Measurements from ENCODE around the gene PSMB4.
A peak's percentile ranks its signal among the peaks of the same experiment; 100 is the strongest.

PSMB4 gene

DNA sequence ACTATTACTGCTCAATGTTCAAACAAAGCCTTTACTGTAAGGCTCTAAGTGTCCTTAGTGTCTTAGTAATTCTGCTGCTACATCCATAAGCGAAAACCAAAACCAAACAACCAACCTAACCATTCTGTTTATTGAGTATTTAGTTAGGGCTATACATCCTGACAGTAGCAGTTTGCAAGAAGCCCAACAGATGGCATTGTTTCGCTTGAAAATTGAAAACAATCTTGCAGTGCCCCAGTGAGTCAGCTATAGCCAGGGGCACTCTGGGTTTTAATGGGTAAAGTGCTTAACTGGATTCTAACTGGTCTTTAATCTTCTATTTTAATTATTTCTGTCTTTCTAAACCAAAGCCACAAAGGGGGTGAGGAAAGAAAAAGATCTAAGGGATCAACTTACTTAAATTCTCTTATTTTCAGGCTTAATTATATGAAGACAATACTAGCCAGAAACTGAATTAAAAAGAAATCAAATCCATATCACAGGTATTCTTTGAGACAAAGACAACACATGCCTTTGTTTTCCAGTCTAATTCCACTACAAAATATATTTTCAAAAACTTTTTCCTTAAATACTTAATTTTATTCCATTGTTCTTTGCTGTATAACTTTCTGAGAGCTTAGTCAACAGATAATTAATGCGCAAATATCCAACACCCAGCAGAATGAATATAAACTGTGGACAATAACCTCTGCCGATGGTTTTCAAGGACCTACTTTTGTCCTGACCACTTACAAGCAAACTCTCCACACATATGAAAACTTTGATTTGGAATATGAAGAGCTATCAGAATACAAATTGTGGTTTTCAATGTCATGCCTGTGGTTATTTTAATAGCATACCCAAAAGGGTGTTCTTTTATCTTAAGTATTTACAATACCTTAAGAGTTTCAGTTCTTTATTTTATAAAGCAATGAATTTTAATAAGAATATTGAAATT, 44.7 kb downstream of the PSMB4 start:
- peak; percentile 40 for DNase-seq

DNA sequence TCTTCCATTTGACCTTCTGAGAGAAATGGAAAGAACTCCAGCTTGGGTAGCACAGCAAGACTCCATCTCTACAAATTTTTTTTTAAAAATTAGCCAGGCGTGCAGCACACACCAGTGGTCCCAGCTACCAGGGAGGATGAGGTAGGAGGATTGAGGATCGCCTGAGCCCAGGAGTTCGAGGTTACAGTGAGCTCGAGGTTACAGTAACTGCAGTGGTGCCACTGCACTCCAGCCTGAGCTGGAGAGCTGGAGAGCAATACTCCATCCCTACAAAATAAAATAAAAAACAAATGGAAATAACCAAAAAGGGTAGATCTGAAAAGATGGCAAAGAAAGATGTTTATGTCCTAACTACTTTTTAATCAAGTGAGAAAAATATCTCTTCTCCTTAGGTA, 45.4 kb downstream of the PSMB4 start:
- no peak for DNase-seq

DNA sequence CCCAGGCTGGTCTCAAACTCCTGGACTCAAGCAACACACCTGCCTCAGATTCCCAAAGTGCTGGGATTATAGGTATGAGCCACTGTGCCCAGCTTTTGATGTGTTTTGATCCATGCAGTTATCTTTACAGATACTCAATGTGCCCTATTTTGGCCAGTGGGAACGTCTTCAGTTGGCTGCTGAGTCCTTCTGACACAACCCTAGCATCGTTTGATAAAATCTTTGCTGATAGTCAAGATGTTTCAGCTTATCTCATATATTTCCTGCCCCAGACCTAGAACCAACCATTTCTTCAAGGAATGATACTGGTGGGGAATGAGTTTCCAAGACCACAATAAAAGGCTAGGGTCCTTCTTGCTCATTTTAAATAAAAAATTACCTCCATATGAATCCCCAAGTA, 48.3 kb downstream of the PSMB4 start:
- no peak for DNase-seq
